ENCODE measurements around the gene BRCA2.
"Not testable (repeated sequence)": the region's sequence is repeated elsewhere in the genome, so short reads cannot be mapped to it uniquely, and the experiment has no call there.

Gene BRCA2

DNA sequence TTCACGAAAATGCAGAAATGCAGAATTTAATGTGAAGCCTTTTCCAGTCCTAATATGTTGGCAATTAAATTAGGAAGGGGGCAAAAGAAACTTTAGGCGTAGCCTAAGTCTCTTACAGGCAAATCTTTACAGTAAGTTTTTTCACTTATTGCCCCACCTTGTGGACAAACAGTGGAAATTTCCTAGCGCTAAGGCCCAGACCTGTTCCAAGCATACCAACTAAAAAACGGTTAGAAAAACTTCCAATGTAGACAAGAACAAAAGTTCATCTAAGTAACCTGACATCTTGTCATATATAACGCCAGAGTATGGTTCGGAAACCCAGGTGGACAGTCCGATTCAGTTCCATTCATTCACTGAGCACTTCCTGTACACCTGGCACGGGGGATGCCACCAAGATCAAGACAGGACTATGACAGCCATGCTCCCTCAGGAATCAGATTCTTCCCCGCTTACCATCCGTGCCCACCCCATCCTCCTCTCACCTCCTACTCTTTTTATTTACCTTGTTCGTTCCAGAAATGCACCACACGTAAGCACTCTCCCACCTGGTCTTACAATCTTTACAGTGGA is 5.1 kb upstream of the BRCA2 start:
- no peak for DNase-seq

DNA sequence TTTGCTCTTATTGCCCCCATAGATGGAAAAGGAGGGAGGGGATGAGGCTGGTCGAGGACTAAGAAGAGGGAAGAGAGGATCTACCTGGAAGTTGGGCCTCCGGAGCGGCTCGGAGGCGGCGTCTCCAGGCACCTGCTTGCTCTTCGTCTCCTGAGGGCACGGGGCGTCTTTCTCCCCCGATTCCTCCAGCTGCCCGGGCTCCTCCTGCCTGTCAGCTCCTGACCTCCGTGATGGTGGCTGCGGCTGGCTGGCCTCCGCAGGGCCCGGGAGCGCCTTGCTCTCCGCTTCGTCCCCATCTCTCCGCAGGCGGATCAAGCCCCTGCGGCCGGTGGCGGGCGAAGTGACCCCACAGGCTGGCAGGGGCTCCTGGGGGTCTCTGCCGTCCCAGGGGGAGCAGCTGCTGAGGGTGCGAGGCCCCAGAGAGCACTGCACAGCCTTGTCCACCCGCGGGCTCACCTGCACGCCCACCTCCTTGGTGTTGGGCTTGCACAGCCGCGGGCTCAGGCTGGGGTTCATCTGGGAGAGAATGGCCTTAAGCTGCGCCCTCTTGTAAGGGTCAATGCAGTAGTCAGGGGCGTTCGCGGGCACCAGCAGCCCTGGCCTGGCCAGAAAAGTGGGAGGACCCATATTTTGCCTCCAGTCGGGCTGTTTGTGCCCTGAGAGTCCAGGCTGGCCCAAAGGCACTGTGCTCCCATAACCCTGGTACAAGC is 4.0 kb upstream of the BRCA2 start:
- no peak for DNase-seq

DNA sequence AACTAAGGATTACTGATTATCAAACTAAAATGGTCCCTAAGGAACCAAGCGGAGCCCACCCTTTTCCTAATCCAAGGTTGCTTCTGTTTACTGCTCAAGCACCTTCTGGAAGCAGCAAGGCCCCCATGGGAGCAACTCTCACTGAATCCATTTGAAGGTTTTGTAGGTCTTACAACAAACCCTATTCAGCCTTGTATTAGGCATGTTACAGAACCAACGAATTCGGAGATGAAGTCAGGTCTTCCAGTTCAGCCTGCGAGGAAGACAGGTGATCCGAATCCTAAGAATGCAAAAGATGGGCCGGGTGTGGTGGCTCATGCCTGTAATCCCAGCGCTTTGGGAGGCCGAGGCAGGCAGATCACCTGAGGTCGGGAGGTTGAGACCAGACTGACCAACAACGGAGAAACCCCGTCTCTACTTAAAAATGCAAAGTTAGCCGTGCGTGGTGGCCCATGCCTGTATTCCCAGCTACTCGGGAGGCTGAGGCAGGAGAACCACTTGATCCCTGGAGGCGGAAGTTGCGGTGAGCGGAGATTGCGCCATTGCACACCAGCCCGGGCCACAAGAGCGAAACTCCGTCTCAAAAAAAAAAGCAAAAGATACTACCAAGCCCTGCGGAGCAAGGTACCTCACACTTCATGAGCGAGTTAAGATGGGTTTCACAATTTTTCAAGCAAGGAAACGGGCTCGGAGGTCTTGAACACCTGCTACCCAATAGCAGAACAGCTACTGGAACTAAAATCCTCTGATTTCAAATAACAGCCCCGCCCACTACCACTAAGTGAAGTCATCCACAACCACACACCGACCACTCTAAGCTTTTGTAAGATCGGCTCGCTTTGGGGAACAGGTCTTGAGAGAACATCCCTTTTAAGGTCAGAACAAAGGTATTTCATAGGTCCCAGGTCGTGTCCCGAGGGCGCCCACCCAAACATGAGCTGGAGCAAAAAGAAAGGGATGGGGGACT is 754 bp upstream of the BRCA2 start:
- DNase-seq = no peak

DNA sequence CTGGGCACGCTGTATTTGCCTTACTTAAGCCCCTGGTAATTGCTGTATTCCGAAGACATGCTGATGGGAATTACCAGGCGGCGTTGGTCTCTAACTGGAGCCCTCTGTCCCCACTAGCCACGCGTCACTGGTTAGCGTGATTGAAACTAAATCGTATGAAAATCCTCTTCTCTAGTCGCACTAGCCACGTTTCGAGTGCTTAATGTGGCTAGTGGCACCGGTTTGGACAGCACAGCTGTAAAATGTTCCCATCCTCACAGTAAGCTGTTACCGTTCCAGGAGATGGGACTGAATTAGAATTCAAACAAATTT is 676 bp downstream of the BRCA2 start:
- DNase-seq = no peak

DNA sequence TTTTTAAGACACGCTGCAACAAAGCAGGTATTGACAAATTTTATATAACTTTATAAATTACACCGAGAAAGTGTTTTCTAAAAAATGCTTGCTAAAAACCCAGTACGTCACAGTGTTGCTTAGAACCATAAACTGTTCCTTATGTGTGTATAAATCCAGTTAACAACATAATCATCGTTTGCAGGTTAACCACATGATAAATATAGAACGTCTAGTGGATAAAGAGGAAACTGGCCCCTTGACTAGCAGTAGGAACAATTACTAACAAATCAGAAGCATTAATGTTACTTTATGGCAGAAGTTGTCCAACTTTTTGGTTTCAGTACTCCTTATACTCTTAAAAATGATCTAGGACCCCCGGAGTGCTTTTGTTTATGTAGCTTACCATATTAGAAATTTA is 1.2 kb downstream of the BRCA2 start:
- DNase-seq = no peak

DNA sequence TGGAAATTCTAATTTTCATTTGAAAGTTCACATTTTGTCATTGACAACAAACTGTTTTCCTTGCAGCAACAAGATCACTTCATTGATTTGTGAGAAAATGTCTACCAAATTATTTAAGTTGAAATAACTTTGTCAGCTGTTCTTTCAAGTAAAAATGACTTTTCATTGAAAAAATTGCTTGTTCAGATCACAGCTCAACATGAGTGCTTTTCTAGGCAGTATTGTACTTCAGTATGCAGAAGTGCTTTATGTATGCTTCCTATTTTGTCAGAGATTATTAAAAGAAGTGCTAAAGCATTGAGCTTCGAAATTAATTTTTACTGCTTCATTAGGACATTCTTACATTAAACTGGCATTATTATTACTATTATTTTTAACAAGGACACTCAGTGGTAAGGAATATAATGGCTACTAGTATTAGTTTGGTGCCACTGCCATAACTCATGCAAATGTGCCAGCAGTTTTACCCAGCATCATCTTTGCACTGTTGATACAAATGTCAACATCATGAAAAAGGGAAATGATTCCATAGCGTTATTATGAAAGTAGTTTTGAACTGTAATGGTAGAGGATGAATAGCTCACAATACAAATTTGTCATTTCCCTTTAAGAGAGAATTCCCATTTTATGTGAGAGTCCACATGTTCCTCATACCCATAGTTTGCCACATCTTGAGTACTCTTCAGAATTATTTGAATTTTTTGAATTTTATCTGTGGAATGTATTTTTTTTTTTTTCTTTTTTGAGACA is 2.6 kb downstream of the BRCA2 start:
- DNase-seq = no peak

DNA sequence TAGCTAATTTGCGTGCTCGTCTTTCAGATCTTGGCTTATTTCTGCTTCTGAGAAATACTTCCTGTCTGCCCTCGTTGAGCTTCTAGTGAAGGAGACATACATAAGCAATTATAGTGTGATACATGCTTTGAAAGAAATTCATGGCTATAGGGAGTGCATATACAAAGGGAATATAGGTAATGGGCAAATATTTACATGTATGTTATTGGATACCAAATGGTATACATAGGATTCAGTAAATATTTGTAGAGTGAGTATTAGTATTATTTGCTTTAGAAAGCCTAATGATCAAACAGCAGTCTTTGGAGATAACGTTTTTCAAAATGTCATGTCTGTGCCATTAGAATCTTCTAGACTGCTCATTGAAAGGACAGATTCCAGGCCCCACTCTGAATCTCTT is 5.2 kb downstream of the BRCA2 start:
- DNase-seq = no peak

DNA sequence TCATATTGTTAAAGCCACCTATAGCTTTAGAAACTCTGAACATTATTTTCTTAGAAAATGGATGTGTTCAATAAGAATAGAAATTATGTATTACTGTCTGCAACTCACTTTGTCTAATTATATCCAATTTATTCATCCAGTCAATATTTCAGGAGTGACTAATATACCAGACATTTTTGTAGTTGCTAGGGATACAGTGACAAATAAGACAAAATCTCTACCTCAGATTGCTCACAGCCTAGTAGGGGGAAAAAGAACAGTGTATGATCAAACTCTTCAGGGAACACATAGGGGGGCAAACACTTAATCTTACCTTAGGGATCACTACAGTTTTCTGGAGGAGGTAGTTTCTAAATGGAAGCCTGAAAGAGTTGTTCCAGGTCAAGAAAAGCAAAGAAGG is 8.6 kb downstream of the BRCA2 start:
- DNase-seq = no peak

DNA sequence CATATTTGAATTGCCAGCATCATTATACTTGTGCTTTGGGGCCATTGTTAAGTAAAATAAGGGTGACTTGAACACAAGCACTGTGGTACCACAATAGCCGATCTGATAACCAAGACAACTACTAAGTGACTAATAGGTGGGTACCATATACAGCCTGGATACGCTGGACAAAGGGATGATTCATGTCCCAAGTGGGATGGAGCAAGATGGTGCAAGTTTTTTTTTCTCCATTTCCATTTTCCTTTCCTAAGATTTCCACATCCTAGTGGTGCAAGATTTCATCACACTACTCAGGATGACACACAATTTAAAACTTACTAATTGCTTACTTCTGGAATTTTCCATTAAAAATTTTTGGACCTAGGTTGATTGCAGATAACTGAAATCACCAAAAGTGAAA is 15.1 kb downstream of the BRCA2 start:
- DNase-seq = no peak

DNA sequence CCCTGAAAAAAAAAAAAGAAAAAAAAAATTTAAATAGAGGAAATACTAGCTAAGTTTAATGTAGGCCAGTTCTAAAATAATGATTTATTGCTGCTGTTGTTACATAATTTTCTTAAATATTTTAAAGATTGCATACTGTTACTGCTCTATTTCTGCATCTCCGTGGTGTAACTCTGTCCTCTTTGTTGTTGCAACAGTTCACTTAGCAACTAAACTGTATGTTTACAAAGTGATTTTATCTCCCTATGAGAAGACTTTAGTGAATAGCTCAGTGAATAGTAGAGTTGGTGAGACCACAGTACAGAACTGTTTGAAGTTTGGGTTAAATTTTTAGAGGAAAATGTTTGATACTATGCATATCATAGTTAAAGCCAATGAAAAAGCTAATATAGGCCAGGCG is 19.4 kb downstream of the BRCA2 start:
- DNase-seq = no peak

DNA sequence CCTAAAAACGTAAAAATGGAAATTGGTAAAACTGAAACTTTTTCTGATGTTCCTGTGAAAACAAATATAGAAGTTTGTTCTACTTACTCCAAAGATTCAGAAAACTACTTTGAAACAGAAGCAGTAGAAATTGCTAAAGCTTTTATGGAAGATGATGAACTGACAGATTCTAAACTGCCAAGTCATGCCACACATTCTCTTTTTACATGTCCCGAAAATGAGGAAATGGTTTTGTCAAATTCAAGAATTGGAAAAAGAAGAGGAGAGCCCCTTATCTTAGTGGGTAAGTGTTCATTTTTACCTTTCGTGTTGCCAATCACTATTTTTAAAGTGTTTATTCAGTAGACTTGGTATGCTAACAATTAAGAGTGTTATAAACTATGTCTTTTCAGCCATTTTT is 25.6 kb downstream of the BRCA2 start:
- DNase-seq = no peak

DNA sequence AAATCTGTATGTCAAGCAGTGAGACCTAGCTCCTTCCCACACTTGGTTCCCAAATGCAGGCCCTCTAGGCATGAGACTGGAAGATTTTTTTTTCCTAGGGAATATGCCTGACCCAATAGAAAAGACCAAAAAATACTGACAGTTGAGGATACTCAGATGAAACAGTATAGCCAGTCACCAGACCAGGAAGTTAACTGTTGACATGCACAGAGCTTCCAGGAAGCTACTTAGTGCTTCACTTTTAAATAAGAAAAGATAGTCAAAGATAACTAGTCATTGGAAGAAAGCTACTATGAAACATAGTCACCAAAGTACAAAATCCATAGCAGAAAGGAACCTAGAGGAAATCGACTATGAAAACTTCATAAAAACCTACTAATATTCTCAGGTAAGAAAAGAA is 32.3 kb downstream of the BRCA2 start:
- no peak for DNase-seq

DNA sequence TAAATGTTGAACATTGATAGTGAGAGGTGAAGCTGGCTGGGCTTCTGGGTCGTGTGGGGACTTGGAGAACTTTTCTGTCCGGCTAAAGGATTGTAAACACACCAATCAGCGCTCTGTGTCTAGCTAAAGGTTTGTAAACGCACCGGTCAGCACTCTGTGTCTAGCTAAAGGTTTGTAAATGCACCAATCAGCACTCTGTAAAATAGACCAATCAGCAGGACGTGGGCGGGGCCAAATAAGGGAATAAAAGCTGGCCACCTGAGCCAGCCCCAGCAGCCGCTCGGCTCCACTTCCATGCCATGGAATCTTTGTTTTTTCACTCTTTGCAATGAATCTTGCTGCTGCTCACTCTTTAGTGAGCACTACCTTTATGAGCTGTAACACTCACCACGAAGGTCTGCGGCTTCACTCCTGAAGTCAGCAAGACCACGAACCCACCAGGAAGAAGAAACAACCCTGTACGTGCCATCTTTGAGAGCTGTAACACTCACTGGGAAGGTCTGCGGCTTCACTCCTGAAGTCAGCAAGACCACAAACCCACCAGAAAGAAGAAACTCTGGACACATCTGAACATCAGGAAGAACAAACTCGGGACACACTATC is 35.6 kb downstream of the BRCA2 start:
- DNase-seq = not testable (repeated sequence)

DNA sequence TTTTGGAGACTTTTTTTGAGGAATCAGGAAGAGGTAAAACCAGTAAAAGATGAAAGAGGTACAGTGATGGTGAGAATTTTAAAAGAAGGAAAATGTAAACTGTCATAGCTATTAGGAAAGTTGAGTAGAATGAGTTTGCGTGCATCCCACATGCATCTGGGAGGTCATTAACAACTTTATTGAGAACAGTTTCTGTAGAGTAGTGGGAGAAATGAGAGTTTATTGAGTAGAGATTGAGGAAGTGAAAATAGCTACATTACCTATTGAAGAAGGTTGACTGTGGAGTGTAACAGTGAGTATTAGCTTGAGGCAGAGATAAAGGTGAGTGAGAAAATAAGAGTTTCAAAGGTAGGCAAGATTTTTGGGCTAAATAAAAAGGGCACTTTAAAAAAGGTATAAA is 38.7 kb downstream of the BRCA2 start:
- DNase-seq = no peak

DNA sequence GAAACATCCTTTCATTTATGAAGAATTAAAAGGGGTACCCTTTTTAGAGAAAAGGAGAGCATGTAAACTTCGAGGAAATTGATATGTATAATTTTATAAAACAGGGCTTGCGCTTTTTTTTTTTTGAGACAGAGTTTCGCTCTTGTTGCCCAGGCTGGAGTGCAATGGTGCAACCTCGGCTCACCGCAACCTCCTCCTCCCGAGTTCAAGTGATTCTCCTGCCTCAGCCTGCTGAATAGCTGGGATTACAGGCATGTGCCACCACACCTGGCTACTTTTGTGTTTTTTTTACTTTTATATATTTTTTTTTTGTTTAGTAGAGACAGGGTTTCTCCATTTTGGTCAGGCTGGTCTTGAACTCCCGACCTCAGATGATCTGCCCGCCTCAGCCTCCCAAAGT is 40.6 kb downstream of the BRCA2 start:
- not testable (repeated sequence) for DNase-seq

DNA sequence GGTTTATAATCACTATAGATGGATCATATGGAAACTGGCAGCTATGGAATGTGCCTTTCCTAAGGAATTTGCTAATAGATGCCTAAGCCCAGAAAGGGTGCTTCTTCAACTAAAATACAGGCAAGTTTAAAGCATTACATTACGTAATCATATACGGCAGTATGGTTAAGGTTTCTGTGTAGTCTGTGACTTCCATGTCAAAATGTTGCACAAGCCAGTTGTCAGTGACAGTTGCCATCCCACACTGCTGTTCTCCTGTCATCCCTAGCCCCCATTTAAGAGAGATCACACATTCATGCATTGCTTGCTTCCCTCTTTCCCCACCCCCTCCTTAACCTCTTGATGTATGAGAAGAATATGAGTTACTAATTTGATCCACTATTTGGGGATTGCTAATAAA is 47.3 kb downstream of the BRCA2 start:
- DNase-seq = no peak

DNA sequence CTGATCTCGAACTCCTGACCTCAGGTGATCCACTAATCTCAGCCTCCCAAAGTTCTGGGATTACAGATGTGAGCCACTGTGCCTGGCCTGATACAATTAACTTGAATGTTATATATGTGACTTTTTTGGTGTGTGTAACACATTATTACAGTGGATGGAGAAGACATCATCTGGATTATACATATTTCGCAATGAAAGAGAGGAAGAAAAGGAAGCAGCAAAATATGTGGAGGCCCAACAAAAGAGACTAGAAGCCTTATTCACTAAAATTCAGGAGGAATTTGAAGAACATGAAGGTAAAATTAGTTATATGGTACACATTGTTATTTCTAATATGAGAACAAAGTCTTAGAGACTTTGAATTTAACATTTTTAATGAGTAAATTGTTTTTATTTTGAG is 55.5 kb downstream of the BRCA2 start:
- no peak for DNase-seq

DNA sequence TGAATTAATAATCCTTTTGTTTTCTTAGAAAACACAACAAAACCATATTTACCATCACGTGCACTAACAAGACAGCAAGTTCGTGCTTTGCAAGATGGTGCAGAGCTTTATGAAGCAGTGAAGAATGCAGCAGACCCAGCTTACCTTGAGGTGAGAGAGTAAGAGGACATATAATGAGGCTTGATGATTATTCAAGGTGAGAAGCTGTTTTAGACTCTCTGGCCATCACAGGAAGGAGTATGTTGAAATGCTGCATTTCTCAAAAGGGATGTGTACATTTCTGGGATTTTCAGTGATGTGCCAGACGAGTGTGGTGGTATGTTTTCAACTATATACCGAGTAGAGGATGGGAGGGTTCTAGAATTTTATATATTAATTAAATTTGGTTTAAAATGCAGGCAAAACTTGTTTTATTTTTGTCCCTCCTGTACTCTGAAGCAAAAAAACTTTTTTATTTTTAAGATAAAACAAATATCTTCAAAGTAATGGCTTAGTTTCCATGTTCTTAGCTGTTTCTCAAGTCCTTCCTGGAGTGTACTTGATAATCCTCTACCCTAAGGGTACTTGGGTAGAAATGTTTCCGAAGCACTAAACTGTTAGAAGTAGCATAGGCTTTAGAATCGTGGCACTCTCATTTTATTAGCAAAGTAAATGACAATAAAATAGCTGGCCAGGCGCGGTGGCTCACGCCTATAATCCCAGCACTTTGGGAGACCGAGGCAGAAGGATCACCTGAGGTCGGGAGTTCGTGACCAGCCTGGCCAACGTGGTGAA is 61.5 kb downstream of the BRCA2 start:
- no peak for DNase-seq

DNA sequence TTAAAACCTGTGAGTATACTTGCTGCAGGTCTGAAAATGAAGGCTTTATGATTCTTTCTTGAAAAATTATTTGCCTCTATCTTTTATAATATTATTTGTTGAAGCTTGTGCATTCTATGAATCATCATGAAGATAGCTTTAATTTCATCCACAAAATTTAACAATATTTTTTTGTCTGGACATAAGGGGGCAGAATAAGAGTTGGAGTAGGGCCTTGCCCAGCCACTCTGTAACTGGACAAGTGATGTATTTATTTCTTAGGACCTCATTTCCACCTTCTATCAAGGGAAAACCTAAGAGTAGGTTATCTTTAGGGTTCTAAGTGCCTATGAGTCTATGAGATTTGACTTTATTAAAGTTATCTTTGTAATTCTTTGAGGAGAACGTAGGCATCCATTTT is 62.7 kb downstream of the BRCA2 start:
- no peak for DNase-seq

DNA sequence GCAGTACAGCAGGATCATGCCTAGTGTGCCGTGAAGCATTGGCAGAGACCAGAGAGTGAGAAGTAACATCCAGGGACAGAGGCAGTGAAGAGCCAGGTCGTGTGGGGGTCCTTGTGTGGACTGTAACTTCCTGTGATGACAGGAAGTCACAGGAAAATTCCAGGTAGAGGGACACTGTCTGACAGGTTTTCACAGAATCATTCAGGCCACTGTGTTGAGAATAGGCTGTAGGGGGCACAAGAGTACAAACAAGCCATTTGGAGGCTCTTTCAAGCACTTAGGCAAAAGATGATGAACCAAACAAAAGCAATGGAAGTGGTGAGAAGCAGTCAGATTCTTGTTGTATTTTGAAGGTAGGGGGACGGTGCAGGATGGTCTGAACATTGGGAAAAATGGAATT is 66.2 kb downstream of the BRCA2 start:
- DNase-seq = peak; percentile 62

DNA sequence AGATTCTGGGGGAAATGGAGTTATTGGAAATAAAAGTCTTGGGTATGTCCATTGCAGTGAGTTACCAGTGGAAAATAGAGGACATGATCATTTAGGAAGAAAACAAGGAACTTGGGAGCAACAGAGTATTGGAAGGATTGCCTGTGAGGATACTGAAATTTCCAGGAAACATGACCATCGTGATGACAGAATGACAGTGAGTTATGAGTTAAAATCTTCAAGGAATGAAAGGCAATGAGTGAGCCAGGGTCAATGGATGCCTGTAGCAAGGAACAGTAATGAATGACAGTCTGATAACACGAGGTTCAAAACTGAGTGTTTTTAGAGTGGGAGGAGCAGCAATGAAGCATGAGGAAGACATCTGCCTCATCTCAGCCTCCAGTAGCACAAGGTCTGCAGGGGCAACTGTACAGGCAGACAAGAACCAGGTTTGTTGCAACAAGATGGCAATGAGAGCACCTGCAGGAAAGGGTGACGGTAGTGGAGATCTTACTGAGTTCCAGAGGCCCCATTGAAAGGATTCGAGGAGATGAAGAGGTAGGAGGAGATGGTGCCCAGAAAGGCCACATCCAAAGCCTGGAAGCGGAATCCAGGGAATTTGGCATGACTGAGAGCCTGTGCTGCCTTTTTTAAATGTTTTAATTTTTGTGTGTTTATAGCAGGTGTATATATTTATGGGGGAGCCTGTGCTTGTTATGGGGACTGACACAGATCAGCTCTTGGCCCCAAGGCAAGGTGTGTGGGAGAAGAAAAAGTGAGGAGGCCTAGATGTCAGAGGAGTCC is 68.7 kb downstream of the BRCA2 start:
- DNase-seq = no peak
